A673 (cell line): ENCODE data around the gene RASGRP2.

Experiments used
- CTCF ChIP-seq: fragments of 300-800, 200-600 bp; sonication (generic); conservative IDR thresholded peaks from 2 replicates; pipeline ENCODE4 v1.5.1; 2017; ENCODE audit warnings: low read depth, mild to moderate bottlenecking, antibody characterized with exemption, low read length, moderate library complexity, mixed read lengths
- EZH2 ChIP-seq: fragments of 200-600 bp; sonication (generic); IDR thresholded peaks from 2 replicates; pipeline ENCODE4 v1.6.1; 2017; ENCODE audit warnings: borderline replicate concordance, low read depth, mild to moderate bottlenecking, mixed read lengths, antibody characterized with exemption, low read length; ENCODE audit not compliant: poor library complexity, severe bottlenecking

DNA sequence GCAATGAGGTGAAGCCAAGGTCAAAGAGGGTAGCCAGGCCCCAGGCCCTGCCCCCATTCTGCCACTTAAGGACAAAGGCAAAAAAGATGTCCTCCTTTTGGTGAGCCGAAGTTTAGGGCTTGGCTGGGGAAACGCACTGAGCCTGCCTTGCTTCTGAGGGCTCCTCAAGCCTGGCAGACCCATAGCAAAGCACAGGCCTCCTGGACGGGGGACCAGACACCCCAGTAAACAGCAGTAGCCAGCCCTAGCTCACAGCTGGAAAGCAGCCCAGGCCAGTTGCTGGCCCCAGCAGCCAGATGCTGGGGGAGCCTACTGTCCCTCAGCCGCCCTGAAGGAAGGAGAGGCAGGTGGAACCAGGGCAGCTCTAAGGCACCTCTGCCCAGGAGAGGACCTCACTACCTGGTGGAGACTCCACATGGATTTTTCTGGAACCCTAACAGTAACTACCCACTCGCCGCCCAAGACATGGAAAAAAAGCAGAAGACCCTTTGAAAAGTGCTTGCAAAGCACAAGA is 19.6 kb upstream of the RASGRP2 start:
- no peak for TF ChIP-seq CTCF
- TF ChIP-seq EZH2: no peak
